OCI-LY1 (cell line): ENCODE data around the gene HECW1.

ENCODE experiments used
- CTCF ChIP-seq: fragments of 200-600 bp; sonication (generic), shearing (Covaris generic); IDR thresholded peaks from 2 replicates; pipeline ENCODE4 v1.5.1; 2017; ENCODE audit warnings: mild to moderate bottlenecking, antibody characterized with exemption, low read length, moderate library complexity, mixed read lengths
- EZH2 ChIP-seq: fragments of 200-600 bp; sonication (generic), shearing (Covaris generic); IDR thresholded peaks from 2 replicates; pipeline ENCODE4 v1.8.0; 2017; ENCODE audit warnings: borderline replicate concordance, mixed run types, mild to moderate bottlenecking, antibody characterized with exemption, low read length, moderate library complexity, mixed read lengths

DNA sequence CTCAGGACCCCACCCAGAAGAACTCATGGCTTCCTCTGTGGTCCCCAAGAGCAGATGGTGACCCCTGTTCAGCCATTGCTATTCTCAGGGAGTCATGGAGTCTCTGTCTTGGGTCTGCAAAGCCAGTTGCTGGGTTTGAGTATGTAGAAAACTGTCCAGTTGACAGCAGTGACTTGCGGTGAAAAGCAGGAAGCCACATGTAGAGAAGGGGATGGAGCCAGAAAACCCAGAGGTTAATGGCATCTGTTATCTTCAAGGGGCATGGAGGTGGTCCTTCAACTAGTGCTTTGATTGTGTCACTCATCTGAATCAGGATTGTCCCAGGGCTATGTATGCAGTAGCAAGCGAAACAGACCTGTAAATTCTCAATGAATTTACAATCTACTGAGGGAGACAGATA lies 384.1 kb downstream of the HECW1 start:
- no peak for TF ChIP-seq CTCF
- TF ChIP-seq EZH2, result no peak
